SH-SY5Y (cell line): Measurements from ENCODE around the gene TLR10.

ENCODE experiments used
- GATA2 ChIP-seq: IDR thresholded peaks from 2 replicates; pipeline ENCODE4 v1.6.1; 2011; ENCODE audit warnings: mild to moderate bottlenecking, low read depth, low read length
- GATA3 ChIP-seq: IDR thresholded peaks from 2 replicates; pipeline ENCODE4 v1.6.1; 2011; ENCODE audit warnings: low read depth, mild to moderate bottlenecking, low read length, moderate library complexity

DNA sequence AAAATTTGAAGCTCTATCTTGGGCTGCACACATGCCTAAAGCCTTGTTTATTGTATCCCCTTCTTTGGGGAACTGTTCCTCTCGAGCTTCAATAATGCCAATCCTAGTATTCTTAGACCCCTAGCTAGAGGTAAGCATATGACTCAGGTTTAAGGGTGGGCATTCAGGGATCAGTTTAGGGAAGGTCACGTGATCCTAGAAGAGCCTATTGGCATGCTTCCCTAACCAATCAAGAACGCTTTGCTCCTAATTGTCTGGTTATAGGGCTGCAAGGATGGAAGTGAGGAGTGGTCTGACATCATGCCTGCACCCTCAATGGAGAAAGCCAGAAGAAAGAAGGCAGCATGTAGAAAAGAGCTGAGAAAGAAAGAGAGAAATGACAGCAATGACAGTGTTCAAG, 46.9 kb downstream of the TLR10 start:
- TF ChIP-seq GATA2 (no peak), GATA3 (no peak)
